Measurements from ENCODE around the gene FAM227A. TPM values are rescaled to one million over a fixed set of nuclear protein-coding genes. Genes with fewer than 3 reads are reported as not detected.
A peak's percentile ranks its signal among the peaks of the same experiment; 100 is the strongest.
"Not testable (repeated sequence)": the region's sequence is repeated elsewhere in the genome, so short reads cannot be mapped to it uniquely, and the experiment has no call there.

The FAM227A gene
- total RNA-seq, 1 donor, result 2.0 TPM

GRCh38 chr22:38629108-38629507 is 27.1 kb downstream of the FAM227A start:
- no peak for DNase-seq (ENCODE audit: low read depth)
- no peak overlapping the region for H3K4me3 ChIP-seq (ENCODE audit: low read depth, low read length)
- no peak for TF ChIP-seq CTCF (IDR thresholded peaks at IDR 0.05; ENCODE audit: insufficient read depth, low read length)

GRCh38 chr22:38628444-38628843 is 27.7 kb downstream of the FAM227A start:
- TF ChIP-seq CTCF (IDR thresholded peaks at IDR 0.05; ENCODE audit: insufficient read depth, low read length), result no peak
- no peak overlapping the region for H3K4me3 ChIP-seq (ENCODE audit: low read depth, low read length)
- DNase-seq (ENCODE audit: low read depth), result no peak

- no peak for TF ChIP-seq CTCF (IDR thresholded peaks at IDR 0.05; ENCODE audit: insufficient read depth, low read length)
- DNase-seq (ENCODE audit: low read depth), result no peak
These were observed 32.8 kb downstream of the FAM227A start for GRCh38 chr22:38623351-38623750.

GRCh38 chr22:38618682-38619081 is 37.5 kb downstream of the FAM227A start:
- DNase-seq (ENCODE audit: low read depth), result peak; percentile 16
- H3K4me3 ChIP-seq (ENCODE audit: low read depth, low read length), result no peak overlapping the region
- TF ChIP-seq CTCF (IDR thresholded peaks at IDR 0.05; ENCODE audit: insufficient read depth, low read length), result no peak

More at GRCh38 chr22:38623351-38623750, 32.8 kb downstream of the FAM227A start:
- no peak overlapping the region for H3K4me3 ChIP-seq (ENCODE audit: low read depth, low read length)

GRCh38 chr22:38618258-38618657 is 37.9 kb downstream of the FAM227A start:
- no peak for DNase-seq (ENCODE audit: low read depth)
- H3K4me3 ChIP-seq (ENCODE audit: low read depth, low read length), result no peak overlapping the region
- no peak for TF ChIP-seq CTCF (IDR thresholded peaks at IDR 0.05; ENCODE audit: insufficient read depth, low read length)

- not testable (repeated sequence) for DNase-seq (ENCODE audit: low read depth); H3K4me3 ChIP-seq (ENCODE audit: low read depth, low read length)
These were observed 41.2 kb downstream of the FAM227A start for GRCh38 chr22:38615064-38615405.

GRCh38 chr22:38614332-38615063 is 41.7 kb downstream of the FAM227A start:
- H3K4me3 ChIP-seq (ENCODE audit: low read depth, low read length), result no peak overlapping the region
- peak; percentile 2 for DNase-seq (ENCODE audit: low read depth)
- TF ChIP-seq CTCF (IDR thresholded peaks at IDR 0.05; ENCODE audit: insufficient read depth, low read length), result no peak
